NCI-H345 treated with DMSO at 0.1 percent for 48 hours (cell line): Measurements from ENCODE around the gene MYBPC1.
"Not testable (repeated sequence)": the region's sequence is repeated elsewhere in the genome, so short reads cannot be mapped to it uniquely, and the experiment has no call there.

ENCODE experiments used
- DNase-seq: peaks from one replicate; lab custom pipeline; 2025; ENCODE audit not compliant: unreplicated experiment; lab: John Stamatoyannopoulos, UW

The MYBPC1 gene, protein sequence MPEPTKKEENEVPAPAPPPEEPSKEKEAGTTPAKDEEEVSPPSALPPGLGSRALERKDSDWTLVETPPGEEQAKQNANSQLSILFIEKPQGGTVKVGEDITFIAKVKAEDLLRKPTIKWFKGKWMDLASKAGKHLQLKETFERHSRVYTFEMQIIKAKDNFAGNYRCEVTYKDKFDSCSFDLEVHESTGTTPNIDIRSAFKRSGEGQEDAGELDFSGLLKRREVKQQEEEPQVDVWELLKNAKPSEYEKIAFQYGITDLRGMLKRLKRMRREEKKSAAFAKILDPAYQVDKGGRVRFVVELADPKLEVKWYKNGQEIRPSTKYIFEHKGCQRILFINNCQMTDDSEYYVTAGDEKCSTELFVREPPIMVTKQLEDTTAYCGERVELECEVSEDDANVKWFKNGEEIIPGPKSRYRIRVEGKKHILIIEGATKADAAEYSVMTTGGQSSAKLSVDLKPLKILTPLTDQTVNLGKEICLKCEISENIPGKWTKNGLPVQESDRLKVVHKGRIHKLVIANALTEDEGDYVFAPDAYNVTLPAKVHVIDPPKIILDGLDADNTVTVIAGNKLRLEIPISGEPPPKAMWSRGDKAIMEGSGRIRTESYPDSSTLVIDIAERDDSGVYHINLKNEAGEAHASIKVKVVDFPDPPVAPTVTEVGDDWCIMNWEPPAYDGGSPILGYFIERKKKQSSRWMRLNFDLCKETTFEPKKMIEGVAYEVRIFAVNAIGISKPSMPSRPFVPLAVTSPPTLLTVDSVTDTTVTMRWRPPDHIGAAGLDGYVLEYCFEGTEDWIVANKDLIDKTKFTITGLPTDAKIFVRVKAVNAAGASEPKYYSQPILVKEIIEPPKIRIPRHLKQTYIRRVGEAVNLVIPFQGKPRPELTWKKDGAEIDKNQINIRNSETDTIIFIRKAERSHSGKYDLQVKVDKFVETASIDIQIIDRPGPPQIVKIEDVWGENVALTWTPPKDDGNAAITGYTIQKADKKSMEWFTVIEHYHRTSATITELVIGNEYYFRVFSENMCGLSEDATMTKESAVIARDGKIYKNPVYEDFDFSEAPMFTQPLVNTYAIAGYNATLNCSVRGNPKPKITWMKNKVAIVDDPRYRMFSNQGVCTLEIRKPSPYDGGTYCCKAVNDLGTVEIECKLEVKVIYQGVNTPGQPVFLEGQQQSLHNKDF

DNA sequence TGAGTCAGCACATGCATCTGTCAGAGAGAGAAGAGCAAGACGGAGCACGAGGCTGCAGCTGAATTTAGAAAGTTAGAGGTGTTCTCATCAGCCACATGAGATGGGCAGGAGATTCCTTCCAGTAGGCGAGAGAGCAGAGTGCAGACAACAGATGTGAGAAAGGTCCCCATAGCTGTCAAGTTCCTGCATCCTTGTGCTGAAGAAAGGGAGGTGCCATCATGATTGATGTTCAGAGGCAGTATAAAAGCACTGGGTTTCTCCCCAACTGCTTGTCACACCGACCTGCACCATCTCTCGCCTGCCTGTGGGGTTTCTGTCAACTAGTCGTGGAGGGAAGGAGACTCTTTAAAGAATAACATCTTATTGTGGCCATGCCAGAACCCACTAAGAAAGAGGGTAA is at the start of gene MYBPC1:
TSS of gene MYBPC1 (plus strand) at position 272 of the 400 bp plus-strand sequence. CDS start at position 372, 100 bp downstream.
- DNase-seq: no peak

GRCh38 chr12:101551362-101552114 is 43.2 kb upstream of the MYBPC1 start:
- DNase-seq: no peak

DNA sequence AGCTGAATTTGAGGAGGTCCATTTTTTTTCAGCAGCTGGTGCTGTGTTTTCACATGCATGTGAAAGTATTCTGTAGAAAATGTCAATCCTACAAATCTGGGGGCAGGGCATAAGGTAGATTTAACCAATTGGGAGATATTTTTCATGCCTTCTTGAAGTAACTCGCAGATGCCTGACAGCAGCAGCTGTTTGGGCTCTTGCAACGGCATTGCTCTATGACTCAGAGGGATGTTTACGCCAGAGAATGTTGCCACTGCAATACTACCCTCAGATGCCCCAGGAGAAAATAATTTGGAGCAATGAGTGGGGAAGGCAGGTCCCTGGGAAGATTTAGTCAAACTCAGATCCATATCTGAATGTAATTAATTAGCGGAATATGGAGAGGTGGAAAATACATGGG is 42.5 kb upstream of the MYBPC1 start:
- no peak for DNase-seq

DNA sequence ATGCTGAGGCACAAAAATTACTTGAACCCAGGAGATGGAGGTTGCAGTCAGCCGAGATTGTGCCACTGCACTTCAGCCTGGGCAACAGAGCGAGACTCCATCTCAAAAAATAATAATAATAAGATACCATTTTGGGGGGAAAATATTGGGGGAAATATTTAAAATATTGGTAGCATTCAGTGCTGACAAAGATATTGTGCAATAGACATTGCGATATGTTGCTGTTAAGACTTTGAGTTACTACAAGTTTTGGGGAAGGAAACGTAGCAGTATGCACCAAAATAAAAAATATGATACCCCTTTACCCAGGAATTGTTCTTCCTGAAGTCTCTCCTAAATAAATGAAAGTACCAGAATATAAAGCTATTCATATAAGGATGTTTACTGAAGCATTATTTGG is 37.7 kb upstream of the MYBPC1 start:
- DNase-seq: no peak

DNA sequence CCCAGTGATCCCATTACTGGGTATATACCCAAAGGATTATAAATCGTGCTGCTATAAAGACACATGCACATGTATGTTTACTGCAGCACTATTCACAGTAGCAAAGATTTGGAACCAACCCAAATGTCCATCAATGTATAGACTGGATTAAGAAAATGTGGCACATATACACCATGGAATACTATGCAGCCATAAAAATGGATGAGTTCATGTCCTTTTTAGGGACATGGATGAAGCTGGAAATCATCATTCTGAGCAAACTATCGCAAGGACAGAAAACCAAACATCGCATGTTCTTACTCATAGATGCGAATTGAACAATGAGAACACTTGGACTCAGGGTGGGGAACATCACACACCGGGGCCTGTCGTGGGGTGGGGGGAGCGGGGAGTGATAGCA is 36.0 kb upstream of the MYBPC1 start:
- not testable (repeated sequence) for DNase-seq

- no peak for DNase-seq
Measured at GRCh38 chr12:101563212-101563611, 31.6 kb upstream of the MYBPC1 start.

GRCh38 chr12:101564912-101565311 is 29.9 kb upstream of the MYBPC1 start:
- no peak for DNase-seq

GRCh38 chr12:101566318-101566717 is 28.5 kb upstream of the MYBPC1 start:
- DNase-seq: no peak

DNA sequence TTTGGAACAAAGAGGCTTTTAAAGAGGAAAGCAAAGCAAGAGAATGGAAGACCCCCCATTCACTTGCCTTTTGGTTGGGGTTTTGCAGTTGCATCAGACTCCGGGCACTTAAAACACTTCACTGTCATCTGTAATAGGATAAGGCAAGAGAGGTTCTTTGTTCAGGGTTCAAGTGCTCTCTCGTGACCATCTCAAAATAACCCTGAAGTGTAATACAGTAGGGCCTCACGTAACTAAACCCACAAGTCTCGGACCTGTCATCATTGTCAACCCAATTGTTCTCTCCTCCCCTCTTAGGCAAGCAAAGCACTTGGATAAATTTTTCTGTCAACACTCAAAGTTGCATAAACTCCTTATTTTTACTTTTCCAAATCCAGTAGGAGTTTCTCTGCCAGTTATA is 26.9 kb upstream of the MYBPC1 start:
- peak; percentile 81 for DNase-seq

GRCh38 chr12:101570047-101570446 is 24.7 kb upstream of the MYBPC1 start:
- DNase-seq: no peak

DNA sequence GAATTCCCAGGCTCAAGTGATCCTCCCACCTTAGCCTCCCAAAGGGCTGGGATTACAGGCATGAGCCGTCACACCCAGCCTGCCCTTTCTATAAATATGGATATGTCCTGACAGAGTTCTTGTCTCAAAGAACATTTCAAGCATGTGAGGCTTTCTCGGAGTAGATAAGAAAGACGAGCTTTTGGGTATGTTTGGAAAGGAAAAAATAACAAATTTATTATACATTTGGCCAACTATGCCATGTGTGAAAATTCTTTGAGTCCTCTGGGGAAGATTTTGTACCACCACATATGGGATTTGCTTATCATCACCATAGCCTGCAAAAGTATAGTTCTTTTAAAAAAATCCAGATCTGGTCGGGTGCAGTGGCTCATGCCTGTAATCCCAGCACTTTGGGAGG is 23.7 kb upstream of the MYBPC1 start:
- no peak for DNase-seq

DNA sequence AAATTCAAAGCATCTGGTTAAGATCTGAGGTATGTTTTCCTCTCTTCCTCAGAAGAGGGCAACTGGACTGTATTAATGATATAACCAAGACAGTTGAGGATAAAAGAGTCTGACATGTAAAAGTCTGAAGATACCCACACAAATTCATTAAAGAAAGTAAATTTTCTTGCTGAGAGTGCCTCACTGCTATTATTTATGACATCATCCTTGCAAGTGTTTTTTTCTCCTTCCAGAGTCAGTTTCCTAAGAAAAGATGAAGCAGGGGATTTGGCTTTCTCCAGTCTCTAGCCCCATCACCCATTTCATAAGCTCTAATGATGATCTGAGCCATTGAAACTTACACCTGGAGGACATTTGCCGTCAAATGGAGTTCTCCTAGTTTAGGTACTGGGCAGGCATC is 21.0 kb upstream of the MYBPC1 start:
- no peak for DNase-seq

DNA sequence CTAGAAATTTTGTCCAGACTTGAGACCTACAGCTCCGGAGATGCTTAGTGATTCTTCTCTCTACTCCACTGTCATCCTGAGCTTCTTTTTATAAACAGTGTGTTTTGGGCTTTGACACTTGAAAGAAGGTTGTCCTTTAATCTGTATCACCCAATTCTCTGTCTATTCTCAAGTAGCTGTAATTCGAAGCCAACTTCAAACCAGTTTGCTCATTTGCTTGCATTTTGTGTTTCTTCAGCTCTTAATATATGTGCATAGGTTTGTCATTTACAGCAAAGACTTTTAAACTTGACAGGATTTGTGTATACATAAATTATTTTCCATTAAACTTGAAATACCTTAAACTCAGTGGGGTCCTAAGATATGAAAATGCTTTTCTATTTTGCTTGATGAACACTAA is 16.4 kb upstream of the MYBPC1 start:
- no peak for DNase-seq

GRCh38 chr12:101581190-101581589 is 13.6 kb upstream of the MYBPC1 start:
- no peak for DNase-seq

DNA sequence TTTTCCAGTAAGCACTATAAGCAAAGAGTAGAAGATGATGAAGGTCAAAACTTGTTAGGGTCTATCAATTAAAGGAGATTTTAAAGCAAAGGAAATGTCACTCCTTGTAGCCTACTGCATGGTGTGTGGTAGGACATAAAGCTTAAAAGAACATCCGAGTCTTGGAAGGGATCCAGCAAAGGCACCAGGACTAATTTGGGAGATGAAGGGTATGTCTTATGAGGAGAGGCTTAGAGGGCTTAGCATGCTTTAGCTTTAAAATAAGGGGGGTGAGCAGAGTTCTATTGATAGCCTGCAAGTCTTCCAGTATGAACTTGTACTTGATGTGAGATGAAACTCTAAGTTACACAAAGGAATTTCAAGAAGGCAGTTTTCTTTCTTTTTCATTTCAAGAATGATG is 11.8 kb upstream of the MYBPC1 start:
- no peak for DNase-seq

DNA sequence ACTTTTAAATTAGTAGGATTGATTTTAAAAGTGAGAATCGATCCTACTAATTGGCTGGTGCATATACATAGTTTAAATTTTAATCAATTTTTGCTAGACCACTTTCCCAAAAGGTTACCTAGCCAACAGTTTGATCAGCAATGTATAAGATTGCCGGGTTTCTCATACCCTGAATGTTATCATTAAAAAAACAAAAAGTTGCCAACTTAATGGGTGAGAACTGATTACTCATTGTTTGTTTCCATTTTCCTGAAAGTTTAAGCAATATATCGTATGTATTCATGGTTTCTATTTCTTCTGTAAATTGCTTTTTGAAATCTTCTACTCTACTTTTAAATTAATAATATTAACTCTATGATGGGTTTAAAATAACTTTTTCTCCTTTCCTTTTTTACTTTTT is 4.4 kb upstream of the MYBPC1 start:
- DNase-seq: no peak

- DNase-seq: no peak
Measured at GRCh38 chr12:101591781-101592180, 3.0 kb upstream of the MYBPC1 start.

GRCh38 chr12:101592448-101592847 is 2.3 kb upstream of the MYBPC1 start:
- DNase-seq: no peak

- DNase-seq: no peak
Measured at GRCh38 chr12:101592921-101593320, 1.9 kb upstream of the MYBPC1 start.

GRCh38 chr12:101596172-101596571 is 1.4 kb downstream of the MYBPC1 start:
- no peak for DNase-seq

- DNase-seq: no peak
Measured at GRCh38 chr12:101597164-101597563, 2.4 kb downstream of the MYBPC1 start.
